ENCODE results near the gene WDR33.

DNA sequence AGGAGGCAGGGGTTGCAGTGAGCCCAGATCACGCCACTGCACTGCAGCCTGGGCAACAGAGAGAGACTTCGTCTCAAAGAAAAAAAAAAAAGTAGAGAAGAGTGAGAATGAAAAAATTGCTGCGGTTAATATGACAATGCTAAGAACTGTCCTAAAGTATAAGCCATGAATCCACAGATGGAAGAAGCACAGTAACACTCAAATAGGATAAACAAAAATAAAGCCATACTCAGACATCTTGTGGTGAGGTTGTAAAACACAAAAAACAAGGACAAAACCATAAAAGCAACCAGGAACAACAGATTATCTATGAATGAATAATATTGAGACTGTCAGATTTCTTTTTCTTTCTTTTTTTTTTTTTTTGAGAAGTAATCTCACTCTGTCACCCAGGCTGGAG lies 24.0 kb upstream of the WDR33 start:
- no peak for TF ChIP-seq POLR2AphosphoS5 (IDR thresholded peaks at IDR 0.05)
- TF ChIP-seq POLR2A (IDR thresholded peaks at IDR 0.05) = no peak
